Measurements from ENCODE around the gene CKS1B.
A peak's percentile ranks its signal among the peaks of the same experiment; 100 is the strongest.

The CKS1B gene

GRCh38 chr1:155014709-155015508, 40.4 kb downstream of the CKS1B start:
- DNase-seq (ENCODE audit: low spot score): no peak

DNA sequence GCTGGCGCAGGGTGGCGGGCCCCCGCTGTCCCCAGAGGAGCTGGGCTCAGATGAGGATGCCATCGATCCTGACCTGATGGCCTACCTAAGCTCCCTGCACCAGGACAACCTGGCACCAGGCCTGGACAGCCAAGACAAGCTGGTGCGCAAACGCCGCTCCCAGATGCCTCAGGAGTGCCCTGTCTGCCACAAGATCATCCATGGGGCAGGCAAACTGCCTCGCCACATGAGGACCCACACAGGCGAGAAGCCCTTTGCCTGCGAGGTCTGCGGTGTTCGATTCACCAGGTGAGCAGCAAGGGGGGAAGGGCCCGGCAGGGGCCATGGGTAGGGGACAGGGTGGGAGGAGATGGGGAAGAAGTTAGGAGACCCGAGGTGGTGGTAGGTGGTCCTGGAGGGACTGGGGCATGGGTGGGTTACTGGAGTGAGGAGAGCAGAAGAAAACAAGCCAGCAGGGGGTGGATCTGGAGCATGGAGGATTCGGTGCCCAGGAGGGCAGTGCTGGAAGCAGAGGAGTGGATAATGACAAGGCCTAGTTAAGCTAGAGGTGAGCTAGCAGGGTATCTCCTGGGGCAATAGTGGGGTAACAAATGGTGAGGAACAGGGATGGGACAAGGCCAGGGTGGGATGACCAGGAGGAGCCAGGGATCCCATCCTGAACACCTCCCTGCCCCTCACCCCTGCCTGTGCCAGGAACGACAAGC, 41.2 kb downstream of the CKS1B start:
- DNase-seq (ENCODE audit: low spot score): no peak

DNA sequence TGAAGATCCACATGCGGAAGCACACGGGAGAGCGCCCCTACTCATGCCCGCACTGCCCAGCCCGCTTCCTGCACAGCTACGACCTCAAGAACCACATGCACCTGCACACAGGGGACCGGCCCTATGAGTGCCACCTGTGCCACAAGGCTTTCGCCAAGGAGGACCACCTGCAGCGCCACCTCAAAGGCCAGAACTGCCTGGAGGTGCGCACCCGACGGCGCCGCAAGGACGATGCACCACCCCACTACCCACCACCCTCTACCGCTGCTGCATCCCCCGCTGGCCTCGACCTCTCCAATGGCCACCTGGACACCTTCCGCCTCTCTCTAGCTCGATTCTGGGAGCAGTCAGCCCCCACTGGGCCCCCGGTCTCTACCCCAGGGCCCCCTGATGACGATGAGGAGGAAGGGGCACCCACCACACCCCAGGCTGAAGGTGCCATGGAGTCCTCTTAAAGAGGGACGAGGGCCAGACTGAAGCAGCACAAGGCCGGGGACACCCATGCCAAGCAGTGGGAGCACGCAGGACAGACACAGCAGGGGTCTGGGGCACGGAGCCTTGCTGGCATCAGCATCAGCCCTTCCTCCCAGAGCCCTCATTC, 41.9 kb downstream of the CKS1B start:
- no peak for DNase-seq (ENCODE audit: low spot score)

GRCh38 chr1:155017041-155017945, 42.8 kb downstream of the CKS1B start:
- peak; percentile 92 for DNase-seq (ENCODE audit: low spot score)

DNA sequence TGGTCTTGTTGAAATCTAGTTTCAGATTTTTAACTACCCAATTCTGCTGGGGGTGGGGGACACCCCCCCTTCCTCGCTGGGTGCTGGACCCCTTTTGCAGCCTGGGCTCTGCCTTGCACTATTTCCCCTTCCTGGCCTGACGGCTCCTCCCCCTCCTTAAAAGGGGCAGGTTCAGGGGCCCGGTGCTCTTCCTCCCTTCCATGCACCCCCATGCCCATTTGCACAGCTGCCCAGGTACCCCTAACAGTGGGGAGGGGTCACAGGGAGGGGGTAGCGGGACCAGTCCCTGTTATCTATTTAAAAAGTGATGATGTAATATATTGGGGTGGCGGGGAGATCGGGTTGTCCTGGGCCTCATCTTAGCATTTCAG, 43.5 kb downstream of the CKS1B start:
- DNase-seq (ENCODE audit: low spot score): no peak

DNA sequence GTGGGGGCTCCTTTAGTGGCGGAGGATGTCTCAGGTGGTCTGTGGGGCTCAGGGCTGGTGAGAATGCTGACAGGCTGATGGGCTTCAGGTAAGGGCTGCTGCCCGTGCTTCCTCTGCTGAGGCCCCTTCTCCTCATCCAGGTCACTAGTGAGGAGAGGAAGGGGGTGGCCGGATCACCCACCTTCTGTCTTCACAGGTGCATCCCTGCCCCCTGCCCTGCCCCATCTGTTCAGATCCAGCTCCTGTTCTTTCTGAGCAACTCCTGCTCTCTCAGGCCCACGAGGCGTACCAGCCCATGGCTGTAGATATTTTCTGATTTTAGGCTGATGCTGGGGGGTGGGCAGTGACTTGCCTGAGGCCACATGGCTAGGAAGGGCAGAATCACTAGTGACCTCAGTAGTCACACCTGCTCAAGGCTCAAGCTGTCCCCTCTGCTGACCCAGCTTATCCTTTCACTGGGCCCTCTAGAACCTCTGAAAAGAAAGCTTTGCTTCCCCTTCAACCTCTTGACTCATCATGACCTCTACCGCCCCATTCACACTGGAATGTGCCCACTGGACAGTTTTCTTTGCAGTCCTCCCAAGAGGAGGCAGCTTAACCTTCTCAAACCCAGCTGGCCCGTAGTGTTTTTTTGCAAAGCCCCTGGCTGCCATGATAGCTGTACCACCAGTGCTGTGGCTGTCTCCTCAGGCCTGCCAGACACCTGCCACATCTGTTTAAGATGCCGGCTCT, 44.3 kb downstream of the CKS1B start:
- no peak for DNase-seq (ENCODE audit: low spot score)

DNA sequence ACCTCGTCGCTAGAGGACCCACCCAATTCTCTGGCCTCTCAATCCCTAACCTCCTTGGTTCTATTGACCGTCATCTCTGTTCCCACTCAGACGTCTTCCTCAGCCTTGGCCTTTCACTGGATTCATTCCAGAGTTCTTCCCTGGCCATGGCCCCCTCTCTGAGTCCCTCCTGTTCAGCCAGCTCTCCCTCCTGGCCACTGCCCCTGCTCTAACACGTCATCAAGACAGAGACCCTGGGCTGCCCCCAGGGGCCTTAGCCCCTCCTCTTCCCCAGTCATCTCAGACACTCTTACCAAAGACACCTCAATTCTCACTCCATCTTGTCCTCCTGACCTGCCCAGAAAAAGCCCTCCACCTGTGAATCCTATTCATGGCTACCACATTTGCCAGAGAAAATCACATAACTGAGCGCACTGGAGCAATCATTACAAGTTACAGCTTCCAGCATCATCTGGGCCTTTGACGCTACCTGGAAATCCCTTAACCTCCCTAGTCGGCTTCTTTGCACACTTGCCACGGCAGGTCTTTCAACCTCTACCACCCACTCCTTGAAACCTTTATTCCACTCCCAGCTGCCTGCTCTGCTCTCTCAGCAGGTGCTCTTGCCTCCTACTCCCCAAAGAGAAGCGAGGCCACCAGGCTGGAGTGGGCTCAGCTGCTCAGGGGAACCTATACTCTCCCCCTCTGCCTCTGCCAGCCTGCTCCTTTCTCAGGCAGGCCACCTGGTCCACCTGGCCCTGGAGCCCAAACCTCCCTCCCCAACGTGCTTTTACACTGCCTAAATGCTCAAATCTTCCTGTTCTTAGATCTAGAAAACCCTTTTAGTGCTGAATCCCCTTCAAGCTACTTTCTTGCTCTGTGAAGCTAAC, 45.1 kb downstream of the CKS1B start:
- DNase-seq (ENCODE audit: low spot score): no peak

GRCh38 chr1:155022136-155022926, 47.9 kb downstream of the CKS1B start:
- no peak for DNase-seq (ENCODE audit: low spot score)

DNA sequence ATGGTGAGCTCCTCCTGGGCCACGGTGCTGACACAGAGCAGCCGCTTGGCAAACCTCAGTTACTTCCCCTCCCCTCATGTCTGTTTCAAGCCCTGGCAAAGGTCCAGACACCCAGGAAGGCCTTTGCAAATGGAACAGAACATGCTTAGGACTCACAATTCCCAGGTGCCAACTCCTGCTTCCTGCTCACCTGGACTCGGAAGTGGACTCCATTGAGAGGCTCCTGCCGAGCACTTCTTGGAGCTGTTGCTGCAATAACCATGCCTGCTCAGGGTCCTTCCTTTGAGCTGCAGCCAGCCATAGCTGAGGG, 48.4 kb downstream of the CKS1B start:
- no peak for DNase-seq (ENCODE audit: low spot score)

DNA sequence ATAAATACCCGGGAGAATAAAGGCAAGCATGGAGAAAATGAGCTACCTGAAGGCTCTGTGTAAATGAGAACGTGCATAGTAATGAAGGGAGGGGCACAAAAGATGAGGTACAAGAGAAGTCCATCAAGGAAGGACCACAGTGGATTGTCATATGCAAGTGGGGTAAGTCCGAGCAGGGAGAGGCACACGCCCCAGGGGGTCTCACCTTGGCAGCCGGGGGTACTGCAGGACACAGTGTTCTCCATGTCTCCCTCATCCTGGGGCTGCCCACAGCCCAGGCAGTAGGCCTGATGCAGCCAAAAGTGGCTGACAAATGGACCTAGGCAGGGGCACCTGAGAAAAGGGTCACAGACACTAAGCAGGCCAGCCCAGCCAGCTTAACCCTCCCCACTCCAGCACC, 49.1 kb downstream of the CKS1B start:
- DNase-seq (ENCODE audit: low spot score): no peak

GRCh38 chr1:155024315-155024714, 49.8 kb downstream of the CKS1B start:
- DNase-seq (ENCODE audit: low spot score): no peak

DNA sequence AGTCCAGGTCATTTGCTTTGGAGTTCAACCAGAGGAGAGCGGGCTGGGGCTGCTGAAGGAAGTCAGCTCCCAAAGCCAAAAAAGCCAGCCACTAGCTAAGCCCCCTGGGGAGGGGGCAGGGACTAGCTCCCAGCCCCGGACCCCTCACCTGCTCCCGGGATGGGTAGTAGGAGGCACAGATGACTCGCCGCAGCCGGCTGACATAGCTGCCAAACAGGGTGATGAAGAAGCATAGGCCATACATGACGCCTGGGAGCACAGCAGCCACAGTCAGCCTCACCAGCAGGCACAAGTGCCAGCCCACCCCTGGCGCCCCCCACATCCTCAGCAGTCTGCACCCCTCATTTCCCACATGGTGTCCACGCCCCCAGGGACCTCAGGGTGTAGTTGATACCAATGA, 51.7 kb downstream of the CKS1B start:
- no peak for DNase-seq (ENCODE audit: low spot score)

DNA sequence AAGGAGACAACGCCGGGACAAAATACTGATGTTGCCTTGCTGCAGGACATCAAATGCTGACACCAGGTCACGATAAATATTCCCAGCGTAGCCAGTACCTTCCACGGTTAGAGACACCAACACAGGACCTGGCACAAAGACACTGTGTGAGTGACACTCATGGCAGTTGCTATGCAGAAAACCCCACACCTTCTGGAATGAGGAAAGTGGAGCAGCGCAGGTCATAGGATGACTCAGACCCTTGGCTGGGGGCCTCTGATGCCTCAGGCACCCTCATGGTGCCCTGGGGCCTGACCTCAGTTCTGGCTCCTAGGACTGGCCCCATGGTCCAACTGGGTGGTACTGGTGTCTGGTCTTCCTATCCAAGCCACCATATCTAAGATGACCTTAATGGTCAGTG, 52.1 kb downstream of the CKS1B start:
- no peak for DNase-seq (ENCODE audit: low spot score)
